Pulmonary artery endothelial cell (primary cell): Measurements from ENCODE around the gene KISS1. TPM values are rescaled to one million over a fixed set of nuclear protein-coding genes. Genes with fewer than 3 reads are reported as not detected.

Source experiments
- DNase-seq: peaks from one replicate; pipeline ENCODE4 v3.0.0-alpha.2; 2011; ENCODE audit warnings: low read depth, low spot score
- total RNA-seq: library from RNA; depleted of rRNA; stranded (reverse); fragments of >200 nt; gene quantifications from 2 replicates; pipeline ENCODE4 v1.2.3, GENCODE V29; 2014

KISS1 gene
- total RNA-seq, 1 donor from 2014 or later, result 0.79 TPM

DNA sequence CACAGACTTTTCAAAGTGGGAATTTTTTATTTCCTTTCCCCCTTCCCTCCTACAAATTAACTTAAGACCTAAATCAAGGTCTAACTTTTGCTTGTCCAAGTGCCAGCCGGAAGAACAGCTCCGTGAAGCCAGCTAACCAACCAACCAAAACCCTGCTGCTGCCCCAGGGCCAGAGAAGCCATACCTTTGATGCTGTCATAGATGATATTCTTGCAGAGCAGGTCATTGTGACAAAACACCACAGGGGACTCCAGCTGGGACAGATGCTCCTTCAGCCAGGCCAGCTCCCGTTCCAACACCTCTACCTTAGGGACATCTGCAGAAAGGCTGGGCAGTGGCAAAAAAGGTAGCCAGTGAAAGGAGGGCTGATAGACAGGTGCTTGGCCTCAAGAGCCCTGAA lies 55.2 kb downstream of the KISS1 start:
- DNase-seq, result no peak

Other genes starting within 250 kb of the KISS1 start
- gene SOX13, start 123.4 kb downstream of the KISS1 start, total RNA-seq, result 9.1 and 10.1 TPM in 2 replicates
- 13.5 and 14.2 TPM in 2 replicates for gene ETNK2, start 44.4 kb downstream of the KISS1 start, total RNA-seq
- not detected in 2 replicates for gene REN, start 30.2 kb downstream of the KISS1 start, total RNA-seq
- gene GOLT1A, start 17.5 kb upstream of the KISS1 start, total RNA-seq, result not detected in 2 replicates
- gene PLEKHA6, start 163.4 kb upstream of the KISS1 start, total RNA-seq, result 5.7 and 6.8 TPM in 2 replicates
- 34.6 and 37.5 TPM in 2 replicates for gene PPP1R15B, start 215.3 kb upstream of the KISS1 start, total RNA-seq